Measurements from ENCODE around the gene LRRC45. TPM values are rescaled to one million over a fixed set of nuclear protein-coding genes. Genes with fewer than 3 reads are reported as not detected.
A peak's percentile ranks its signal among the peaks of the same experiment; 100 is the strongest.

Gene LRRC45
- total and polyA plus RNA-seq, 9 of the 15 experiments (the other 6 are each of a cell fraction or from before 2014, with no cell fraction given) = 3.5 to 21.5 (median 11.2) TPM; not detected in 2

GRCh38 chr17:82030470-82031302 lies 7.6 kb downstream of the LRRC45 start (continued):
- no peak for TF ChIP-seq CHD7 (IDR thresholded peaks at IDR 0.05; ENCODE audit: low read depth, low read length)
- no peak for TF ChIP-seq KLF16 (IDR thresholded peaks at IDR 0.05)
- TF ChIP-seq PRPF4 (IDR thresholded peaks at IDR 0.05; ENCODE audit: insufficient read depth, low read depth, low read length, poor library complexity, severe bottlenecking) = no peak
- TF ChIP-seq ZBTB9 (CRISPR knock-in tag; IDR thresholded peaks at IDR 0.05) = no peak
- no peak for TF ChIP-seq ZNF444 (CRISPR knock-in tag; IDR thresholded peaks at IDR 0.05)
- no peak; the same call in 1 of the 2 replicates for TF ChIP-seq ERF (CRISPR knock-in tag; IDR thresholded peaks at IDR 0.05)
- TF ChIP-seq SMAD2 (IDR thresholded peaks at IDR 0.05; ENCODE audit: low read depth, low read length) = no peak
- TF ChIP-seq E2F3 (CRISPR knock-in tag; IDR thresholded peaks at IDR 0.05) = no peak
- no peak for TF ChIP-seq ZNF512 (tag; IDR thresholded peaks at IDR 0.05)
- TF ChIP-seq SRF (CRISPR knock-in tag; IDR thresholded peaks at IDR 0.05) = peak in 1 of 2 experiments; percentile 38; a peak in 2 of 4 replicates
- peak; percentile 81 to 82 for TF ChIP-seq NRF1 (conservative IDR thresholded peaks at IDR 0.05 in 1 of 2, IDR thresholded peaks at IDR 0.05 in 1 of 2)
- TF ChIP-seq XRCC5 (IDR thresholded peaks at IDR 0.05; ENCODE audit: low read depth, low read length) = peak; percentile 45; the same call in 1 of the 2 replicates
